ENCODE measurements around the gene APOBEC3H. TPM values are rescaled to one million over a fixed set of nuclear protein-coding genes. Genes with fewer than 3 reads are reported as not detected.

APOBEC3H gene
- total RNA-seq, 1 donor = 0.45 TPM

DNA sequence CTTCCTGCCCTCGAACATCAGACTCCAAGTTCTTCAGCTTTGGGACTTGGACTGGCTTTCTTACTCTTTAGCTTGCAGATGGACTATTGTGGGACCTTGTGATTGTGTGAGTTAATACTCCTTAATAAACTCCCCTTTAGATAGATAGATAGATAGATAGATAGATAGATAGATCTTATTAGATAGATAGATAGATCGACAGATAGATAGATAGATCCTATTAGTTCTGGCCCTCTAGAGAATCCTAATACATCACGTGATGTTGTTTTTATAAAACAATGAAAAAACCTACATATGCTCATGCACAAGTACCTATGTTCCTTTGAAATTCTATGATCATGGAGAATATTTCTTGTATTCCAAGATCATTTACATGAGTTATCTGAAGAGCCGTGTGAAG is 23.9 kb downstream of the APOBEC3H start:
- no peak for DNase-seq (ENCODE audit: low read depth)
- TF ChIP-seq, protein P1, sequence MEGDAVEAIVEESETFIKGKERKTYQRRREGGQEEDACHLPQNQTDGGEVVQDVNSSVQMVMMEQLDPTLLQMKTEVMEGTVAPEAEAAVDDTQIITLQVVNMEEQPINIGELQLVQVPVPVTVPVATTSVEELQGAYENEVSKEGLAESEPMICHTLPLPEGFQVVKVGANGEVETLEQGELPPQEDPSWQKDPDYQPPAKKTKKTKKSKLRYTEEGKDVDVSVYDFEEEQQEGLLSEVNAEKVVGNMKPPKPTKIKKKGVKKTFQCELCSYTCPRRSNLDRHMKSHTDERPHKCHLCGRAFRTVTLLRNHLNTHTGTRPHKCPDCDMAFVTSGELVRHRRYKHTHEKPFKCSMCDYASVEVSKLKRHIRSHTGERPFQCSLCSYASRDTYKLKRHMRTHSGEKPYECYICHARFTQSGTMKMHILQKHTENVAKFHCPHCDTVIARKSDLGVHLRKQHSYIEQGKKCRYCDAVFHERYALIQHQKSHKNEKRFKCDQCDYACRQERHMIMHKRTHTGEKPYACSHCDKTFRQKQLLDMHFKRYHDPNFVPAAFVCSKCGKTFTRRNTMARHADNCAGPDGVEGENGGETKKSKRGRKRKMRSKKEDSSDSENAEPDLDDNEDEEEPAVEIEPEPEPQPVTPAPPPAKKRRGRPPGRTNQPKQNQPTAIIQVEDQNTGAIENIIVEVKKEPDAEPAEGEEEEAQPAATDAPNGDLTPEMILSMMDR (IDR thresholded peaks at IDR 0.05; ENCODE audit: insufficient read depth, low read length) = no peak
- no peak overlapping the region for H3K4me3 ChIP-seq (ENCODE audit: low read depth, low read length)

DNA sequence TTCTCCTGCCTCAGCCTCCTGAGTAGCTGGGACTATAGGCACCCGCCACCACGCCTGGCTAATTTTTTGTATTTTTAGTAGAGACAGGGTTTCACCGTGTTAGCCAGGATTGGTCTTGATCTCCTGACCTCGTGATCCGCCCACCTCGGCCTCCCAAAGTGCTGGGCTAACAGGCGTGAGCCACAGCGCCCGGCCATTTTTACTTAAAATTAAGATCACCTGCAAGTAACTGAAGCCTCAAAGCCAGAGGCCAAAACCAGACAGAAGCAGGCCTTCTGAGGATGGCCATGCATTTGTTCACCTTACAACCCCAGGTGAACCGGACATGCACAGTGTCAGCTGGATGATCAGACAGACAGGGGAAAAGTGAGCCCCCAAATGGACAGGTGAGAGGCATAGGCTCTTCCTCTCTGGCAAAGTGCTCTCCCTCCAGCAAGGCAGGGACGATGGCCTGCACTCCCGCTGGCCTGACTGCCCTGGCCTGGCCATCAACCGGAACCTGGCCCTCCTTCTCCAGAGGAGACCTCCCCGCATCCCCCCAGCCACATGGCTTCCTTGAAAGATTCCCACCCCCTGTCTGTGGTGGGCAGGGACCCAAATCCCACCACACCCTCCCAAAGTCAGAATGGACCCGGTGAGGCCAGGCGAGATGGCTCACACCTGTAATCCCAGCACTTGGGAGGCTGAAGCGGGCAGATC is 25.9 kb downstream of the APOBEC3H start:
- DNase-seq (ENCODE audit: low read depth) = no peak
- no peak overlapping the region for H3K4me3 ChIP-seq (ENCODE audit: low read depth, low read length)
- TF ChIP-seq, protein P1 (IDR thresholded peaks at IDR 0.05; ENCODE audit: insufficient read depth, low read length) = no peak

DNA sequence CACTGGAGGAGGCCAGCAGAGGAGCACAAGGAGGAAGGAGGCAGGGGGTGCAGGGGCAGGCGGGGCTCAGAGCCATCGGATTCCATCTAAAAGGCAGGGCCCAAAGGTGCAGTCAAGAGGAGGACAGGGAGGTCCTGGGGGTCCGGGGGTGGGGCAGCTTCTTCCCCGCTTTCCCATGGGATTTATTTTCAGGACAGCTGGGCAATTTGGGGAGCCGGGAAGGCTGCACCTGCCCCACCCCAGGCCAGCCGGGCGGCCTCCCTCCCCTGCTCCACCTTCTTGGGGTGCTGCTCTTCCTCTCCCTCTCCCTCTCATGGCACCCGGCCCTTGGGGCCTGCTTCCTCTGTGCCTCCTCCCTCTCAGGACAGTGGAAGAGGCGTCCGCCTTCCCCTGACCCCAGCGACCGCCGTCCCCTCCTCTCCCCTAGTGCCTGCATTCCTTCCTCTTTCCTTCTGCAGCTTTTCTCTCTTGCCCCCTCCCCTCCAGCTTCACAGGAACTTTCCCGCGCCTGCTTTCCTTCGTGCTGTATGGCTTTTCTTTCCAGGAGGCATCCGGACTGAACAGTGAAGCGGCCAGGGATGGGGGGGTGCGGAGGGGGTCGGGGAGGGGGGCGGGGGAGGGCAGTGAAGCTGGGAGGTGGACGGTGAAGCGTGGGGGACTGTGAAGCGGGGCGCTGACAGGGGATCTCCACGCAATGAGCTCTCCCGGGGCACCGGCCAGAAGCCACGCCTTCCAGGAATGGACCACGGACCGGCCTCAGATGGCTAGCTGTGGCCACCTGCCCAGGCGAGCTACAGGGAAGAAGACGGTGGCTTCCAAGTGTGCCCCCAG is 26.9 kb downstream of the APOBEC3H start:
- DNase-seq (ENCODE audit: low read depth) = no peak
- H3K4me3 ChIP-seq (ENCODE audit: low read depth, low read length) = no peak overlapping the region
- TF ChIP-seq, protein P1 (IDR thresholded peaks at IDR 0.05; ENCODE audit: insufficient read depth, low read length) = no peak

DNA sequence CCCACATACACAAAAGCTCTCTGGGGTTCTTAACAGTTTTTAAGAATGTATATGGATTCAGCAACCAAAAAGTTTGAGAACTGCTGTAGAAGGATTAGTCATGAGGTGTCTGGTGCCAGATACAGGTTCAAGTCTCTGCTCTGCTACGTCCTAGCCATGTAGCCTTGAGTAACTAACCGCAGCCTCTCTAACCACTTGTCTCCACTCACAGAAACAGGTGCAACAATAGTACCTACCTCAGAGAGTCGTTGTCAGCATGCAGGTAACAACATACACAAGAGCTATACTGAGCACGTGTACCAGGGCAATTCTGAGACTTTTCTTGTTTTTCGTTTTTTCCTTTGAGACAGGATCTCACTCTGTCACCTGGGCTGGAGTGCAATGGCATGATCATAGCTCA is 28.6 kb downstream of the APOBEC3H start:
- H3K4me3 ChIP-seq (ENCODE audit: low read depth, low read length) = no peak overlapping the region
- DNase-seq (ENCODE audit: low read depth) = no peak
- TF ChIP-seq, protein P1 (IDR thresholded peaks at IDR 0.05; ENCODE audit: insufficient read depth, low read length) = no peak

DNA sequence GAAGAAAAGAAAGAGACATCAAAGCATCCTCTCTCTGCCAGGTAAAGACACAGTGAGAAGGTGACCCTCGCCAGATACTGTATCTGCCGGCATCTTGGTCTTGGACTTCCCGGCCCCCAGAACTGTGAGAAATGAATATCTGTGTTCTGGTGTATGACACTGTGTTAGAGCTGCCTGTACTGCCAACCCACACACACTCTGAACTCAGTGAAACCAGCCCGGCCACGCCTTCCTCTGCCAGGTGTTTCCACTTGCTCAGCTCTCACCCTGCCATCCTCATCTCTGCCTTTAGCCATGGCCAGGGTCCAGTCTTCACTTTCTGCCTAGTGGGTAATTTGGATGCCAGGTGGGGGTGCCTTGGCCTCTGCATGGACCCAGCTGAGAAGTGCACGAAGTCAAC is 31.5 kb downstream of the APOBEC3H start:
- DNase-seq (ENCODE audit: low read depth) = no peak
- no peak overlapping the region for H3K4me3 ChIP-seq (ENCODE audit: low read depth, low read length)

DNA sequence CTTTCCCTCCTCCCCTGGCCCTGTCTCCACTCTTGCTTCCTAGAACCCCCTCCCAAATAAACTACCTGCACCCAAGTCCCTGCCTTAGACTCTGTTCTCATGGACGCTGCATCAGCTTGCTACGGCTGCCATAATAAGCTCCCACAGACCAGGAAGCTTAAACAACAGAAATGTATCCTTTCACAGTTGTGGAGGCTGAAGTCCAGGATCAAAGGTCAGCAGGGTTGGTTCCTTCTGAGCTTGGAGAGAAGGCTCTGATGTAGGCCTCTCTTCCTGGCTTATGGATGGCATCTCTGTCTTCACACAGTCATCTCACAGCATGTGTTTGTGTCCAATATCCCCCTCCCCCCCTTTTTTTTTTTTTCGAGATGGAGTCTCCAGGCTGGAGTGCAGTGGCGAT is 32.0 kb downstream of the APOBEC3H start:
- TF ChIP-seq, protein P1 (IDR thresholded peaks at IDR 0.05; ENCODE audit: insufficient read depth, low read length) = no peak
- no peak overlapping the region for H3K4me3 ChIP-seq (ENCODE audit: low read depth, low read length)
- DNase-seq (ENCODE audit: low read depth) = no peak

More for the DNA sequence above, 31.5 kb downstream of the APOBEC3H start:
- TF ChIP-seq, protein P1 (IDR thresholded peaks at IDR 0.05; ENCODE audit: insufficient read depth, low read length) = no peak

Data from fibroblast of the aortic adventitia (primary cell).